IPS-NIHi7 (cell line): ENCODE measurements around the gene CSHL1.
"Not testable (repeated sequence)": the region's sequence is repeated elsewhere in the genome, so short reads cannot be mapped to it uniquely, and the experiment has no call there.

Experiments used
- DNase-seq: peaks from one replicate; pipeline ENCODE4 v3.0.0; 2012; ENCODE audit warnings: mixed read lengths; ENCODE audit errors: extremely low spot score

Gene CSHL1

GRCh38 chr17:63889026-63889848 is 21.8 kb downstream of the CSHL1 start:
- peak; percentile 24 for DNase-seq

- not testable (repeated sequence) for DNase-seq
Measured at GRCh38 chr17:63885119-63885518, 25.9 kb downstream of the CSHL1 start.

DNA sequence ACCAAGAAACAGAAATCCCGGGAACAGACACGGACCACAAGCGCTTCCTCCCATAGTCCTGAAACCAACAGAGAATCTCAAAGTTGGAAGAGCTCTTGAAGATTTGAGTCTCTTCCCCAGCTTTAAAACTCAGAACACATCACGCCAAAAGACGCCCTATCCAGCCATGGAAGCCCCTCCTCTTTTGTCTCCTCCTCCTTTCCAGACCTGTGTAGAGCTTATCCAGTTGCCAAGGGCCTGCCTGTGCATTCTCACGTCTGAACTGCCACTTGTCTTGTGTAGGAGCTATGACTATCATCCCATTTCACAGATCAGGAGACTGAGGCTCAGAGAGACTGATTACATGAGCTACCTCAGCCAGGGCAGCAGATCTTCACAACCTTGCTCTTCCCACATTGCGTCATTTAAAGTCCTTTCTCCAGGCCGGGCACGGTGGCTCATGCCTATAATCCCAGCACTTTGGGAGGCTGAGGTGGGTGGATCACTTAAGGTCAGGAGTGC is 28.4 kb downstream of the CSHL1 start:
- DNase-seq = not testable (repeated sequence)

- DNase-seq = peak; percentile 86
Measured at GRCh38 chr17:63881935-63882601, 29.0 kb downstream of the CSHL1 start, which contains the start of gene GH2. TSS of gene GH2 (minus strand) at chr17:63881944. CDS start at chr17:63881801, 143 bp downstream.

DNA sequence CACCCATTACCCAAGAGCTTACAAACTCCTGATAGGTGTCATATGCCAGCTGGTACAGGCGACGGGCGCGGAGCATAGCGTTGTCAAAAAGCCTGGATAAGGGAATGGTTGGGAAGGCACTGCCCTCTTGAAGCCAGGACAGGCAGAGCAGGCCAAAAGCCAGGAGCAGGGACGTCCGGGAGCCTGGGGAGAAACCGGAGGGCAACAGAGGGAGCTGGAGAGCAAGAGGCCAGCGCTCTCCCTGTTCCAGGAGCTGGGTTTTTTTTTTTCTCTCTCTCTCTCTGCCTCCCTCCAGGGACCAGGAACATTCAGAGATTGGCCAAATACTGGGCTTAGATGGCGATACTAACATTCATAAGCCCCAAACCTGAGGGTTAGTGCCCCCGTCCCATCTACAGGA is 29.7 kb downstream of the CSHL1 start:
- DNase-seq = peak; percentile 74

GRCh38 chr17:63880706-63881105 is 30.4 kb downstream of the CSHL1 start:
- no peak for DNase-seq

DNA sequence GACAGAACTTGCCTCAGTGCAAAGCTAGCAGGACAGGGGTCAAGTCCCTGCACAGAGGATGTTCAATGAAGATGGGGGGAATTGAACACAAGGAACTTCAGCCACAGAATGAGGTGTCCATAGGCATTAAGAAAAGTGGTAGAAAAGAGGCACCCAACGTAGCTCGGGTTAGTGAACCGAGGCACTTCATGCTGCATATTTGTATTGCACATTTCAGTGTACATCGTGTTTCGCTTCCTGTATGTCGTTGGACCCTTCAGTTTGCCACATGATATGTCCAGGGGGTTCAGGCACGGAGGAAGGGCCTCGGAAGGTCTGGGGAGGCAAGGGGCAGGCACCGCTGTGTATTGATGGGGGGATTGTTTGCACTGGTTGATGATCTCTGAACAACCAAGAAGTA is 32.6 kb downstream of the CSHL1 start:
- not testable (repeated sequence) for DNase-seq

GRCh38 chr17:63874693-63875092 is 36.4 kb downstream of the CSHL1 start:
- DNase-seq = not testable (repeated sequence)

DNA sequence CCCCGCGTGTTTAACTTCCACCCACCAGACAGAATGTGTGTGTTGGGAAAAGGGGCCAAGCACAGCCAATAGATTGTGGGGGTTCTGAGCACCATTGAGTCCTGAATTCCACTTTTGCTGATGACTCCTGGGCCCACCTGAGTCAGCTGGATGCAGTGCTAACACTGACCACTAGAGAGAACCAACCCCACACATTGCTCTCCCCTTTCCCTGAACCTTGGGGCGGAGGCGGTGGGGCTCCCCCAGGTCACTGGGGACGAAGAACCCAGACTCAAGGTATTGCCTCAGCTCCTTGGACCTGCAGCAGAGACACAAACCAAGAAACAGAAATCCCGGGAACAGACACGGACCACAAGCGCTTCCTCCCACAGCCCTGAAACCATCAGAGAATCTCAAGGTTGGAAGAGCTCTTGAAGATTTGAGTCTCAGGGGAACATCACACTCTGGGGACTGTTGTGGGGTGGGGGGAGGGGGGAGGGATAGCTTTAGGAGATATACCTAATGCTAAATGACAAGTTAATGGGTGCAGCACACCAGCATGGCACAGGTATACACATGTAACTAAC is 36.9 kb downstream of the CSHL1 start:
- DNase-seq = not testable (repeated sequence)

DNA sequence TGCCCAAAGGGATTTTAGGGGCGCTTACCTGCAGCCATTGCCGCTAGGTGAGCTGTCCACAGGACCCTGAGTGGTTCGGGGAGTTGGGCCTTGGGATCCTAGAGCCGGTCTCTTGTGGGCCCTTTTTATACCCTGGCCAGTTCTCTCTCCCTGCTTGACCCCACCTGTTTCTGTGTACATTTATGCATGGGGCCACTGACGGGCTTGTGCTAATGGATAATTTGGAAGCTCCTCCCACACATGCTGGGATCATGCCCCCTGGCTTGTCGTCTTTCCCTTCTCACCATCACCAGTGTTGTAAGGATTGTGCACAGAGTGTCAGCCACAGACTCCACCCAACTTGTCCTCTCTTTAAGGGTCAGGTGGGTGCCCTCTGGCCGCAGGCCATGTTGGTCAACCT is 37.5 kb downstream of the CSHL1 start, which contains the start of gene CSH2:
TSS of gene CSH2 (minus strand) at position 101 of the 400 bp plus-strand sequence. CDS start at position 38, 63 bp downstream.
- not testable (repeated sequence) for DNase-seq

DNA sequence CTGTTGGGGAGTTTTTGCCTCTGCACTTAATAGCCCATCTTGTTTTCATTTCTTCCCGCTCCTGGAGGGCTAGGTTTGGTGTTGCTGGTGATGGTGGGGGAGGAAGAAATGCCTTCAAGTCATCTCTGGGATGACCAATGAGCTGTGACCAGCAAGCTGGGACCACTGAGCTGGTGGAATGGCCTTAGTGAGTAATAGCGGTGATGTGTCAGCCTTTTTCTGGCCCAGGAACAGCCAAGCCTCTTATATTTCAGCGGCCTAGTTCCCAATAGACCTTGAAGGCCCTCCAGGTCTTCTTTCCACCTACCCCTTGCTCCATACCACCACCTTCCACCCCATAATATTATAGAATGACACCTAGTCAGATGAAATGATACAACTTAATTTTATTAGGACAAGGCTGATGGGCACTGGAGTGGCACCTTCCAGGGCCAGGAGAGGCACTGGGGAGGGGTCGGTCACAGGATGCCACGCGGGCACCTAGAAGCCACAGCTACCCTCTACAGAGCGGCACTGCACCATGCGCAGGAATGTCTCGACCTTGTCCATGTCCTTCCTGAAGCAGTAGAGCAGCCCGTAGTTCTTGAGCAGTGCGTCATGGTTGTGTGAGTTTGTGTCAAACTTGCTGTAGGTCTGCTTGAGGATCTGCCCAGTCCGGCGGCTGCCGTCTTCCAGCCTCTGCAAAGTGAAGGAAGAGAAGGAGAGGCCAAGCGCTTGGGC is 39.3 kb downstream of the CSHL1 start:
- DNase-seq = not testable (repeated sequence)

DNA sequence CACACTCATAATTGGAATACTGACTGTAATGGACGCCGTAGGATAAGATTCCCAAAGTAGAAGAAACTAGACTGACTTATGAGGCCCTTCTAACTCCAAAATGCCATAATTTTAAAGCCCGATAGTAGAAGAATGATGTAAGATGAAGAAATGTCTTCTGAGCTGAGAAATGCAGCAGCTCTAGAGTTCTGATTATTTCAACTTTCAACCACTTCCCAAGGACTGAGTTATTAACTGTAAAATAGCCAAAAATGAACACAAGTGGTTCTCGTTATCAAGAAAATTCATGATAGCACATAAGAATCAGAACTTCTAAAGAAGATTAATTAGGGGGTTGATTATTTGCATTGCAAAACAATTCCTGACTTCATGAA is 40.8 kb downstream of the CSHL1 start:
- DNase-seq = not testable (repeated sequence)

DNA sequence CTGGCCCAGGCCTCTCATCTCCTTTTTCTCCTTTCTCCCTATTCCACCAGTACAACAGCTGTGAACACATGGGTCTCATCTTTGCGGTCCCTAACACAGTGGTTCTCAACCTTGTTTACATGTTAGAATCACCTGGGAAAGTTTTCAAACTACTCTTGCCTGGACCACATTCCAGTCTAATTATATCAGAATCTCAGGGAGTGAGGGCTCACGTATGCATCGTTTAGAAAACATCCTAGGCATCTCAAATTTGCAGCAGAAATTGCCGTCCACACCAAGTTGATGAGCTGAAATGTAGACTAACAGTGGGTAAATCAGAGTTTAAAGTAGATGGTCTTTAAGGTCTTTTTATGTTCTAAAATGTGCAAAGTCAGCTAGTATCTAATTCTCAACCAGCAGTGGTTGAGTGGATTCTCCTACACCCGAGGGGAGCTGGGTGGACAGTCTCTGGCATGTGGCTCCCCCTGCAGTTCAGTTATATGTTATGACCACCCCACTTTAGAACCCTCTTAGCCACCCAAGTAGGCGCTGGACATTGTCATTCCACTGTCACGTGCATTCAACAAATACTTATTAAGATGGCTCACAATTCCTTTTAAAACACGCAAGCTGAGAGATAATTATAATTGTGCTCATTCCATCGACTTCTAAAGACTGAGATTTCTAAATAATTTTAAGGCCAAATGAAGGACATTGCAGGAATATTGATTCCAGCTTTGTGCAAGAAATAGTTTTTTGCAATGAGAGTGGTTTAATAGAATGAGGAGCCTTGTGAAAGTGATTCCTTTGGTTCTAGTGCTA is 41.4 kb downstream of the CSHL1 start:
- DNase-seq = not testable (repeated sequence)

GRCh38 chr17:63866625-63867024 is 44.4 kb downstream of the CSHL1 start:
- DNase-seq = not testable (repeated sequence)
